ENCODE measurements around the gene MAP4K2.

The MAP4K2 gene

GRCh38 chr11:64778473-64779298 is 24.3 kb downstream of the MAP4K2 start, which contains the start of gene SF1:
SF1 (minus strand) TSS chr11:64778542; CDS start chr11:64778392, 150 bp downstream.
- no peak for TF ChIP-seq CTCF (IDR thresholded peaks at IDR 0.05)

GRCh38 chr11:64778223-64778472 is 24.9 kb downstream of the MAP4K2 start:
- TF ChIP-seq CTCF (IDR thresholded peaks at IDR 0.05), result no peak

DNA sequence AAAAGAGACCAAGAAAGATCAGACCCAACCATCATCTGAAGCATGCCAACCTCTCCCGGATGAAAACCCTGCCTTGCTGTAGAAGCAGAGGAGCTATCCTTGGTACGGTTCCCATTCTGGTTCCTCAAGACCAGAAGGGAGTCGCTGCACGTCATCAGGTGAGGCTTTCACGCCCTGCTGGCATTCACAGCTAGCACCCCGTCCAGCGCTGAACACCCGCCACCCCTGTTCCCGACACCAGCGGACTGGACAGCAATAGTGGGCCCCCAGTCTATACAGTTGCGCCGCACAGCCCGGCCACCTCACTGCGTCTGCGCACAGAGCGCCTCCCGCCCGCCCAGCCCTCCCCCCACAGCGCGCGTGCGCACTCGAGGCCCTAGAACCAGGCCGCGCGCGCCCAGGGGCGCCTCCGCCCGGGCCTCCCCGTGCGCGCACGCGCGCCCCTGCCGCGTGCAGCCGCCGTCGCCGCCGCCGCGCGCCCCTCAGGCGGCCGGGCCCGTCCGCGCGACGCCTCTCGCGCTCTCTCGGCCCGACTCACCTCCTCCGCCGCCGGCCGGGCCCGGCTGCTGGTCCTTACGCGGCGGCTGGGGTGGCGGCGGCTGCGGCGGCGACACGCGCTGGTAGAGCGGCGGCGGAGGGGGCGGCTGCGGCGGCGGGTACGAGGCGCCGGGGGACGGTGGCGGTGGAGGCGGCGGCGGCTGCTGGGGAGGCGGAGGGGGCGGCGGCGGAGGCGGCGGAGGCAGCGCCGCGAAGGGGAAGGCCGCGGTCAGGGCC is 25.4 kb downstream of the MAP4K2 start:
- no peak for TF ChIP-seq CTCF (IDR thresholded peaks at IDR 0.05)

DNA sequence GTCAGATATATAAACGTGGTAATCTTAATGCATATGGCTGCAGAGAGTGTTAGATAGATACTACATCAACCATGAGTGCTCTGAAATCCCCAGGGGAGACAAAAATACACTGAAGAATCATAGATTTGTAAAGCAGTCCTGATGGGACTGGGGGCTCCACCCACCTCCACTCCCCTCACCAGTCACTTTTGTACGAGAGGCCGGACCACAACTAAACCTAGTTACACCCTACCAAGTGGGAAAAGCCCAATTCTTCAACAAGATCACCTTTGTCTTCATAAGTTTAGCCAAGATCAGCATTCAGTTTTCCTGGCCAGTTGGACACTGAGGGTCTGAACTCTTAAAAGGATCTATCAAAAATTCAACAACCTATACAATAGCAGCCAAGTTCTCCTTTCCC is 26.1 kb downstream of the MAP4K2 start:
- TF ChIP-seq CTCF (IDR thresholded peaks at IDR 0.05), result no peak

DNA sequence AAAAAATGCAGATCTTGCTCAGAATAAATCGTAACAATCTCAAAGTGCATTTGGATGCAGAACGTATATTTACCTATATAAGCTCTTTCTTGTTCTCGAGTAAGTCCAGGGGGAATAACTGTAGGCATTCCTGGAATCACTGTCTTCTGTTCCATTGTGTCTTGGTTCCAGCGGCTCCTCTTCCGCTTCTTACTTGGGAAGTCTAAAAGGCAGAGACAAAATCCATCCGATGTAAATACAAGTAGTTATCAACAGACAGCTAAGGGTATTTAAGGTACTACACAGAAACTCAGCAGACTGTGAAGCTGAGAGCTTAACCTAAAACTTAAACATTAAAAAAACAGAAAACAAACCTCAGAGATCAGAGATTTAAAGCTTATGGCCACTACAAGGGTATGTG is 26.6 kb downstream of the MAP4K2 start:
- no peak for TF ChIP-seq CTCF (IDR thresholded peaks at IDR 0.05)

GRCh38 chr11:64774144-64774543 is 28.9 kb downstream of the MAP4K2 start:
- TF ChIP-seq CTCF (IDR thresholded peaks at IDR 0.05), result no peak

DNA sequence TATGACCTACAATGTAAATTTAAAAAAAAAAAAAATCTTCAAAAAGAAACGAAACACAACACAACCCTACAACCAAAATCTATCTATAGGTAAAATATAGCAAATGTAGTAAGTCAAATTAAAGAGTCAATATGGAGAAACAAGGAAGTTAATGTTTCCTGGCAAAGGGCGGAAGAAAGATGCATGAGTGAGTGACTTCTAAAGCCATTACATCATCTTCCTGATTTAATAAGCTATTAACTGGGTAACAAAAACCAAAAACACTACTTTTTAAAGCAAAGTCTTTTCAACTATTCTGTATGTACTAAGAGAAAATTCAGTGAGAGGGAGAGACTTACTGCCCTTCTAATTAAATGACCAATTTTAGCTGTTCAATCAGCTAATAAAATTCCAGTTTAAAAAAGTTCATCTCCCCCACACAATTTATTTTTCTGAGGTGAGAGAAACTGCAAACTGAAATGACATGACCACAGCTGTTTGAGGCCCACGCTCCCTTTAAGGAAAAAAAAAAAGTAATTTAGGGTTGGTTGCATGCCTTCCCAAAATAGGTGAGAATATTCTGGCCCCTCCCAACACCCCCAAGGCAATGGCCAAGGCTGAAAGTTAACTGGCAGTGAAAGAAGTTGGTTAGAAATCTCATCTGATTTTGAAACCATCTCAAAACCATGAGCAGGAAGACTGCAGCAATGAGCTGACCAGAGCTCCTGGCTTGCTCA is 30.6 kb downstream of the MAP4K2 start:
- TF ChIP-seq CTCF (IDR thresholded peaks at IDR 0.05), result no peak
